Measurements from ENCODE around the gene C11orf42.
"Not testable (repeated sequence)": the region's sequence is repeated elsewhere in the genome, so short reads cannot be mapped to it uniquely, and the experiment has no call there.

Gene C11orf42

GRCh38 chr11:6248897-6249296 is 43.5 kb downstream of the C11orf42 start:
- not testable (repeated sequence) for H3K27me3 ChIP-seq (ENCODE audit: control insufficient read depth, insufficient read depth, low read length); H3K4me3 ChIP-seq (ENCODE audit: low read length); H3K36me3 ChIP-seq (ENCODE audit: control insufficient read depth, insufficient read depth, low read length); H3K4me1 ChIP-seq (ENCODE audit: control insufficient read depth, insufficient read depth, low read length); H3K27ac ChIP-seq (ENCODE audit: low read depth, low read length); H3K9ac ChIP-seq (ENCODE audit: low read length)

DNA sequence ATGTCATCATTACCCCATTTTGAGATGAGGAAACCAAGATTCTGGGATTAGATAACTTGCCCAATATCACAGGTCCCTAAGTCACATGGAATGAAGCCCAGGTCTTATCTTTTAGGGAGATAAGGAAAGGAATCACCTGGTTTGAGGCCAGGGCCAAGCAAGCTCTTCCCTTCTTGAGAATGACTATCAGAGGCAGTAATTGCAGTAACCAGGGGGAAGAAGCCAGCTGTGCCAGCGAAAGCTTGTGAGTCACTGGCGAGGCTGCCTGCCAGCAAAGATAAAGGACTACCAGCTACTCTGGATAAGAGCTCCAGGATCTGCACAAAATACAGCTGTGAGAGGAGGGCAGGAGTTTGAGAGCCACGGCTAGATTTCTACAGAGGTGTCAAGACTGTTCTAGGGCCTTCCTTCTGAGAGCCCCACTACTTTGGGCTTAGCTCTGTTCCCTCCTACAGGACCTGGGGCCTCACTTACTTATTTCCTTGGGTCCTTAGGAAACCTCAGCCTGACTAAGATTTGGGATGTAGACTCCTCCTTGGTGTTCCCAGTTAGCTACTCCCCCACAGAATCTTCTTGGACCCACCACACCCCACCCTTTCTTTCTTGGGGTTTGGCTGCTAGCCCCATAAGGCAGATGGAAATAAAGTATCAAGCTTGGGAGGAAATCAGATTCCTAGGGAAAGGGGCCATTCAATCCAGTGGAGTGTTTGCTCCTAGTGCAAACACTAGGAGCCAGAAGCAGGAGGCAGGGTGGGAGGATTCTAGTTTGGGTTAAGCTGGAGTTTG is 44.6 kb downstream of the C11orf42 start:
- Histone ChIP-seq H3K36me3 (ENCODE audit: control insufficient read depth, insufficient read depth, low read length) (no peaks in the 10 kb centered on the region), H3K27me3 (ENCODE audit: control insufficient read depth, insufficient read depth, low read length) (no peaks in the 10 kb centered on the region), H3K27ac (ENCODE audit: low read depth, low read length) (peak overlapping the region; percentile 7), H3K9ac (ENCODE audit: low read length) (no peak overlapping the region), H3K4me1 (ENCODE audit: control insufficient read depth, insufficient read depth, low read length) (peaks cover 4% of the 10 kb centered on the region), H3K4me3 (ENCODE audit: low read length) (no peak overlapping the region)

- H3K36me3 ChIP-seq (ENCODE audit: control insufficient read depth, insufficient read depth, low read length): no peaks in the 10 kb centered on the region
- H3K27ac ChIP-seq (ENCODE audit: low read depth, low read length): peak overlapping the region; percentile 70
- peaks cover 4% of the 10 kb centered on the region for H3K4me1 ChIP-seq (ENCODE audit: control insufficient read depth, insufficient read depth, low read length)
- H3K27me3 ChIP-seq (ENCODE audit: control insufficient read depth, insufficient read depth, low read length): no peaks in the 10 kb centered on the region
- H3K9ac ChIP-seq (ENCODE audit: low read length): no peak overlapping the region
- H3K4me3 ChIP-seq (ENCODE audit: low read length): no peak overlapping the region
Observed at GRCh38 chr11:6251120-6251733, 45.9 kb downstream of the C11orf42 start.

GRCh38 chr11:6251990-6252473 is 46.7 kb downstream of the C11orf42 start:
- peak overlapping the region; percentile 70 for H3K27ac ChIP-seq (ENCODE audit: low read depth, low read length)
- no peak overlapping the region for H3K4me3 ChIP-seq (ENCODE audit: low read length)
- no peak overlapping the region for H3K9ac ChIP-seq (ENCODE audit: low read length)
- H3K27me3 ChIP-seq (ENCODE audit: control insufficient read depth, insufficient read depth, low read length): no peaks in the 10 kb centered on the region
- peaks cover 4% of the 10 kb centered on the region for H3K4me1 ChIP-seq (ENCODE audit: control insufficient read depth, insufficient read depth, low read length)
- H3K36me3 ChIP-seq (ENCODE audit: control insufficient read depth, insufficient read depth, low read length): no peaks in the 10 kb centered on the region

DNA sequence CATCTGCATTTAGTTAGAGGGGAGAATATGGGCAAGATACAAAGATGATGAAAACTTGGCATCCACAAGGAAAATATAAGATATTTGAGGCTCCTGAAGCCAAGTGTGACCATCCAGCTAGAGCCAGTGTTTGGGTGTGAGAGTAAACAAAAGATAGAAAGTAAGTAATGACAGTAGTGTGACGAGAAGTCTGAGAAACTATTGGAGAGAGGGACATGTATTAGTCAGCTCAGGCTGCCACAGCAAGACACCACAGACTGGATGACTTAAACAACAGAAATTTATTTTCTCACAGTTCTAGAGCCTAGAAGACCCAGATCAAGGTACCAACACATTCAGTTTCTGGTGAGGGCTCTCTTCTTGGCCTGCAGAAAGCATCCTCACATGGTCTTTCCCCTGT is 47.8 kb downstream of the C11orf42 start:
- Histone ChIP-seq H3K27me3 (ENCODE audit: control insufficient read depth, insufficient read depth, low read length) (peaks cover 2% of the 10 kb centered on the region), H3K9ac (ENCODE audit: low read length) (no peak overlapping the region), H3K4me1 (ENCODE audit: control insufficient read depth, insufficient read depth, low read length) (peaks cover 4% of the 10 kb centered on the region), H3K36me3 (ENCODE audit: control insufficient read depth, insufficient read depth, low read length) (no peaks in the 10 kb centered on the region), H3K27ac (ENCODE audit: low read depth, low read length) (no peak overlapping the region), H3K4me3 (ENCODE audit: low read length) (no peak overlapping the region)

GRCh38 chr11:6258141-6258540 is 52.8 kb downstream of the C11orf42 start:
- Histone ChIP-seq H3K36me3 (ENCODE audit: control insufficient read depth, insufficient read depth, low read length) (no peaks in the 10 kb centered on the region), H3K9ac (ENCODE audit: low read length) (no peak overlapping the region), H3K27me3 (ENCODE audit: control insufficient read depth, insufficient read depth, low read length) (peaks cover 17% of the 10 kb centered on the region), H3K27ac (ENCODE audit: low read depth, low read length) (no peak overlapping the region), H3K4me1 (ENCODE audit: control insufficient read depth, insufficient read depth, low read length) (no peaks in the 10 kb centered on the region), H3K4me3 (ENCODE audit: low read length) (no peak overlapping the region)

DNA sequence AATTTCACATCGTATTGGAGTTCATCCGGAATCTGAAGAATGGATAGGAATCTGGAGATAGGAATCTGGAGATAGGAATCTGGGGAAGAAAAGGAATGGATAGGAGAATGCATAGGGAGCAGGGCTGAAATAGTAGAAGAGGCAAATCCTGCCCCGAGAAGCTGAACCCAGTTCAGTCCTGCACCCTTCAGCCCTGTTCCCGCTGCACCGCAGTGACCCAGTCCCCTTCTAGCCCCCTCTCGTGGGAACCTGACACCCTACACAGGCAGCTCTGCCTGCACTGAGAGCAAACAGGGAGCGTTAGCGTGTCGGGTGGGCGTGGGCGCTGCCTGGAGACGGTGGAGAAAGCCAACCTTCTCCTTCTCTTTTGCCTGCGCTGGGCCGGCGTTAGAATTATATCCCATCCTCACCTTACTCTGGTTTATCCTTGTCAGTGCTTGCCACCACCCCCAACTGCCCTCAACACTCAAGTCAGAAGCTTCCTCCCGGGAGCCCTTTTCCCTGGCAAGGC is 53.3 kb downstream of the C11orf42 start:
- Histone ChIP-seq H3K9ac (ENCODE audit: low read length) (no peak overlapping the region), H3K36me3 (ENCODE audit: control insufficient read depth, insufficient read depth, low read length) (no peaks in the 10 kb centered on the region), H3K27me3 (ENCODE audit: control insufficient read depth, insufficient read depth, low read length) (peaks cover 17% of the 10 kb centered on the region), H3K4me3 (ENCODE audit: low read length) (peak overlapping the region; percentile 63), H3K27ac (ENCODE audit: low read depth, low read length) (no peak overlapping the region), H3K4me1 (ENCODE audit: control insufficient read depth, insufficient read depth, low read length) (no peaks in the 10 kb centered on the region)

- H3K36me3 ChIP-seq (ENCODE audit: control insufficient read depth, insufficient read depth, low read length): no peaks in the 10 kb centered on the region
- H3K27ac ChIP-seq (ENCODE audit: low read depth, low read length): no peak overlapping the region
- H3K4me3 ChIP-seq (ENCODE audit: low read length): no peak overlapping the region
- H3K27me3 ChIP-seq (ENCODE audit: control insufficient read depth, insufficient read depth, low read length): peaks cover 17% of the 10 kb centered on the region
- no peak overlapping the region for H3K9ac ChIP-seq (ENCODE audit: low read length)
- H3K4me1 ChIP-seq (ENCODE audit: control insufficient read depth, insufficient read depth, low read length): no peaks in the 10 kb centered on the region
Observed at GRCh38 chr11:6260207-6260726, 54.9 kb downstream of the C11orf42 start.

Data from rectal smooth muscle tissue (tissue), 1 donor.